GM23338 (cell line): Measurements from ENCODE around the gene BLACAT1. TPM values are rescaled to one million over a fixed set of nuclear protein-coding genes. Genes with fewer than 3 reads are reported as not detected.
A peak's percentile ranks its signal among the peaks of the same experiment; 100 is the strongest.

Source experiments
- ATAC-seq: fragments of 200-7000 bp; cut with Tn5 transposase; 3 replicates; pipeline ENCODE4 v1.9.1; 2020
- DNase-seq: peaks from one replicate; pipeline ENCODE4 v3.0.0-alpha.2; 2015; ENCODE audit warnings: low spot score
- H2AFZ ChIP-seq: fragments of 200-600 bp; sonication (generic); 2 replicates; pipeline ENCODE4 v1.8.0; 2016; ENCODE audit warnings: antibody characterized with exemption, mild to moderate bottlenecking, moderate library complexity
- H3F3A ChIP-seq: fragments of 200-600 bp; sonication (generic); replicated peaks from 2 replicates; pipeline ENCODE4 v1.8.0; 2017; ENCODE audit warnings: antibody characterized with exemption, mixed run types, low read depth
- H3K27ac ChIP-seq: fragments of 200-600 bp; sonication (generic); 2 replicates; pipeline ENCODE4 v1.6.1; 2016; ENCODE audit warnings: low read depth
- H3K27me3 ChIP-seq: fragments of 200-600 bp; sonication (generic); 2 replicates; pipeline ENCODE4 v1.8.0; 2016; ENCODE audit warnings: mild to moderate bottlenecking, mixed run types, moderate library complexity; ENCODE audit not compliant: insufficient read depth
- H3K36me3 ChIP-seq: fragments of 200-600 bp; sonication (generic); 2 replicates; pipeline ENCODE4 v1.8.0; 2016; ENCODE audit warnings: mild to moderate bottlenecking; ENCODE audit not compliant: insufficient read depth
- H3K4me1 ChIP-seq: fragments of 200-600 bp; sonication (generic); 2 replicates; pipeline ENCODE4 v1.8.0; 2016; ENCODE audit warnings: mild to moderate bottlenecking, moderate library complexity; ENCODE audit not compliant: insufficient read depth
- H3K4me2 ChIP-seq: fragments of 200-600 bp; sonication (generic); 2 replicates; pipeline ENCODE4 v1.7.1; 2017; ENCODE audit warnings: mixed run types
- H3K4me3 ChIP-seq: fragments of 200-600 bp; sonication (generic); 2 replicates; pipeline ENCODE4 v1.6.1; 2016; ENCODE audit warnings: mixed run types
- H3K79me2 ChIP-seq: fragments of 200-600 bp; sonication (generic); replicated peaks from 2 replicates; pipeline ENCODE4 v1.8.0; 2017; ENCODE audit warnings: mild to moderate bottlenecking; ENCODE audit not compliant: insufficient read depth
- H3K9me2 ChIP-seq: fragments of 200-600 bp; sonication (generic); 2 replicates; pipeline ENCODE4 v1.8.0; 2017; ENCODE audit not compliant: insufficient read depth
- H4K20me1 ChIP-seq: fragments of 200-600 bp; sonication (generic); replicated peaks from 2 replicates; pipeline ENCODE4 v1.8.0; 2017; ENCODE audit warnings: mild to moderate bottlenecking; ENCODE audit not compliant: insufficient read depth
- H3K27ac Mint-ChIP-seq: 2 replicates; pipeline ENCODE4 v1.8.0; 2020; ENCODE audit warnings: inconsistent platforms, mild to moderate bottlenecking, moderate library complexity, mixed read lengths
- H3K27me3 Mint-ChIP-seq: 3 replicates; pipeline ENCODE4 v1.8.0; 2022; ENCODE audit warnings: low read depth, mild to moderate bottlenecking, moderate library complexity, mixed read lengths, inconsistent platforms; ENCODE audit not compliant: insufficient read depth, poor library complexity
- H3K36me3 Mint-ChIP-seq: 3 replicates; pipeline ENCODE4 v1.8.0; 2021; ENCODE audit warnings: low read depth, mild to moderate bottlenecking, inconsistent platforms, moderate library complexity, mixed read lengths
- H3K4me1 Mint-ChIP-seq: 3 replicates; pipeline ENCODE4 v1.8.0; 2020; ENCODE audit warnings: mild to moderate bottlenecking, inconsistent platforms, mixed read lengths
- H3K4me3 Mint-ChIP-seq: 3 replicates; pipeline ENCODE4 v1.8.0; 2021; ENCODE audit warnings: moderate library complexity, mild to moderate bottlenecking, inconsistent platforms, mixed read lengths
- H3K9me3 Mint-ChIP-seq: 3 replicates; pipeline ENCODE4 v1.8.0; 2020; ENCODE audit warnings: moderate library complexity, mild to moderate bottlenecking, inconsistent platforms, mixed read lengths
- CREB1 ChIP-seq: fragments of 250-450 bp; sonication (Bioruptor Pico); IDR thresholded peaks from 2 replicates; pipeline ENCODE4 v1.5.0; 2020; ENCODE audit warnings: low read depth, mild to moderate bottlenecking, moderate library complexity
- CTCF ChIP-seq, 2 experiments: fragments of 200-600 bp in 1 of 2; sonication (generic) in 1 of 2; conservative IDR thresholded peaks; 2 replicates each; pipeline versions ENCODE4 v1.5.1 to v1.6.1; 2016 to 2017; ENCODE audit warnings: antibody characterized with exemption in 2 of 2, low read depth in 2 of 2, mild to moderate bottlenecking in 2 of 2, moderate library complexity in 1 of 2
- ETS1 ChIP-seq: IDR thresholded peaks from 2 replicates; pipeline ENCODE4 v1.6.1; 2016; ENCODE audit warnings: antibody characterized with exemption
- EZH2 ChIP-seq: fragments of 200-600 bp; sonication (generic); IDR thresholded peaks from one replicate; pipeline ENCODE4 v1.8.0; 2017; ENCODE audit warnings: antibody characterized with exemption, mild to moderate bottlenecking, low read depth; ENCODE audit not compliant: unreplicated experiment
- EZH2phosphoT487 ChIP-seq: fragments of 200-600 bp; sonication (generic); IDR thresholded peaks from one replicate; pipeline ENCODE4 v1.8.1; 2018; ENCODE audit warnings: antibody characterized with exemption; ENCODE audit not compliant: unreplicated experiment
- JUNB ChIP-seq: IDR thresholded peaks from one replicate; pipeline ENCODE4 v1.6.1; 2016; ENCODE audit warnings: antibody characterized with exemption; ENCODE audit not compliant: unreplicated experiment
- NANOG ChIP-seq: IDR thresholded peaks from 2 replicates; pipeline ENCODE4 v1.6.1; 2016; ENCODE audit warnings: antibody characterized with exemption, borderline replicate concordance
- POLR2AphosphoS5 ChIP-seq: IDR thresholded peaks from 2 replicates; pipeline ENCODE4 v1.6.1; 2016; ENCODE audit warnings: antibody characterized with exemption, low read depth
- REST ChIP-seq: IDR thresholded peaks from one replicate; pipeline ENCODE4 v1.6.1; 2018; ENCODE audit warnings: antibody characterized with exemption; ENCODE audit not compliant: unreplicated experiment
- STAT1 ChIP-seq: IDR thresholded peaks from one replicate; pipeline ENCODE4 v1.6.1; 2016; ENCODE audit warnings: antibody characterized with exemption; ENCODE audit not compliant: unreplicated experiment
- ZNF114 ChIP-seq: fragments of 250-450 bp; sonication (Bioruptor Pico); IDR thresholded peaks from 2 replicates; pipeline ENCODE4 v1.5.0; 2020; ENCODE audit warnings: mild to moderate bottlenecking, moderate library complexity
- ZNF331 ChIP-seq: fragments of 250-450 bp; sonication (Bioruptor Pico); IDR thresholded peaks from 2 replicates; pipeline ENCODE4 v1.5.0; 2020; ENCODE audit warnings: low read depth, mild to moderate bottlenecking, moderate library complexity
- ZNF462 ChIP-seq: fragments of 250-450 bp; sonication (Bioruptor Pico); IDR thresholded peaks from 2 replicates; pipeline ENCODE4 v1.5.0; 2020; ENCODE audit warnings: mild to moderate bottlenecking, moderate library complexity
- polyA plus RNA-seq: library from polyadenylated mRNA; unstranded; fragments of >200 nt; fragmentation: Nextera tagmentation; extraction: Ambion mirVana; gene quantifications from 2 replicates; pipeline ENCODE4 v1.2.1, GENCODE V29; 2016
- total RNA-seq: library from RNA; depleted of rRNA; stranded (reverse); fragments of >200 nt; shearing (Covaris generic); gene quantifications from 2 replicates; pipeline ENCODE4 v1.2.3, GENCODE V29; 2014

BLACAT1 gene
- total and polyA plus RNA-seq, 2 experiments from 2014 or later, result 1.6 to 6.2 TPM

- peaks cover 23% of the 10 kb centered on the region for H3K36me3 Mint-ChIP-seq
- Histone ChIP-seq H3F3A (peaks cover 40% of the 10 kb centered on the region), H3K4me2 (peak overlapping the region; percentile 77), H3K27ac (0 out of 2 replicates have a peak overlapping the region, but pooled peaks have one; percentile 97), H3K36me3 (no peaks in the 10 kb centered on the region), H3K79me2 (no peaks in the 10 kb centered on the region; the same call in 1 of the 2 replicates), H3K4me3 (peak overlapping the region; percentile 46; the same call in 1 of the 2 replicates), H3K27me3 (peaks cover 5% of the 10 kb centered on the region; the same call in 1 of the 2 replicates), H2AFZ (no peak overlapping the region), H3K4me1 (peaks cover 86% of the 10 kb centered on the region), H4K20me1 (0 out of 2 replicates have a peak, but pooled peaks cover 4% of the 10 kb centered on the region), H3K9me2 (no peaks in the 10 kb centered on the region)
- peaks cover 61% of the 10 kb centered on the region for H3K27me3 Mint-ChIP-seq
- DNase-seq (no peak), ATAC-seq (no peak)
- peak overlapping the region; percentile 89 for H3K27ac Mint-ChIP-seq
- TF ChIP-seq NANOG (no peak), ZNF462 (CRISPR knock-in tag) (no peak), REST (no peak), EZH2 (no peak), POLR2AphosphoS5 (no peak; the same call in 1 of the 2 replicates), ZNF331 (CRISPR knock-in tag) (no peak), ETS1 (no peak), JUNB (no peak), CREB1 (no peak), ZNF114 (CRISPR knock-in tag) (no peak), STAT1 (no peak), EZH2phosphoT487 (no peak), CTCF (conservative IDR thresholded peaks at IDR 0.05; ENCODE audit: low read depth in 2 of 2) (no peak)
- H3K4me3 Mint-ChIP-seq, result peak overlapping the region; percentile 54
- H3K9me3 Mint-ChIP-seq, result no peaks in the 10 kb centered on the region
- peaks cover 96% of the 10 kb centered on the region for H3K4me1 Mint-ChIP-seq
Observed at GRCh38 chr1:205443585-205444299, 12.1 kb downstream of the BLACAT1 start.
